ENCODE data around the gene NDEL1.

The NDEL1 gene

GRCh38 chr17:8401107-8401506 lies 34.6 kb upstream of the NDEL1 start:
- H4K5ac ChIP-seq (ENCODE audit: low read length) = no peak overlapping the region
- H3K9ac ChIP-seq (ENCODE audit: low read length) = no peak overlapping the region
- no peak overlapping the region for H3K4me2 ChIP-seq (ENCODE audit: low read length)
- no peak overlapping the region for H3K4me3 ChIP-seq (ENCODE audit: low read length)
- no peak overlapping the region for H2BK15ac ChIP-seq (replicated peaks; ENCODE audit: low read depth)
- DNase-seq = no peak
- no peak overlapping the region for H2BK5ac ChIP-seq (ENCODE audit: low read length)
- WGBS (ENCODE audit: extremely low coverage, insufficient coverage, low lambda C conversion rate) = 100% methylated on average over 2 of the region's 2 CpGs
- no peaks in the 10 kb centered on the region for H3K4me1 ChIP-seq (ENCODE audit: control insufficient read depth, low read depth, low read length)
- no peak overlapping the region for H3K23ac ChIP-seq (ENCODE audit: low read length)
- no peaks in the 10 kb centered on the region for H3K36me3 ChIP-seq (ENCODE audit: control insufficient read depth, insufficient read depth, low read length)
- H3K18ac ChIP-seq (ENCODE audit: low read length) = no peak overlapping the region
- H3K27ac ChIP-seq (ENCODE audit: low read depth, low read length) = no peak overlapping the region
- no peaks in the 10 kb centered on the region for H3K79me1 ChIP-seq (ENCODE audit: low read length)
- no peaks in the 10 kb centered on the region for H3K27me3 ChIP-seq (ENCODE audit: insufficient read depth, low read length, poor library complexity)
- no peak overlapping the region for H2BK120ac ChIP-seq (ENCODE audit: low read depth, low read length)
- no peak overlapping the region for H3K56ac ChIP-seq (ENCODE audit: low read length)
- H2AK5ac ChIP-seq (ENCODE audit: low read length) = no peak overlapping the region
- H3K79me2 ChIP-seq (ENCODE audit: control insufficient read depth, insufficient read depth, low read length) = no peaks in the 10 kb centered on the region
- H3K4ac ChIP-seq (ENCODE audit: low read depth, low read length) = no peak overlapping the region
- H4K8ac ChIP-seq (ENCODE audit: low read depth, low read length) = no peak overlapping the region

- DNase-seq = no peak
- Histone ChIP-seq H4K8ac (ENCODE audit: low read depth, low read length) (no peak overlapping the region), H2BK5ac (ENCODE audit: low read length) (no peak overlapping the region), H3K4me1 (ENCODE audit: control insufficient read depth, low read depth, low read length) (no peaks in the 10 kb centered on the region), H2BK120ac (ENCODE audit: low read depth, low read length) (no peak overlapping the region), H3K18ac (ENCODE audit: low read length) (no peak overlapping the region), H3K79me2 (ENCODE audit: control insufficient read depth, insufficient read depth, low read length) (no peaks in the 10 kb centered on the region), H3K36me3 (ENCODE audit: control insufficient read depth, insufficient read depth, low read length) (no peaks in the 10 kb centered on the region), H3K27me3 (ENCODE audit: insufficient read depth, low read length, poor library complexity) (no peaks in the 10 kb centered on the region), H3K4me2 (ENCODE audit: low read length) (no peak overlapping the region), H3K4ac (ENCODE audit: low read depth, low read length) (no peak overlapping the region), H4K5ac (ENCODE audit: low read length) (no peak overlapping the region), H3K9ac (ENCODE audit: low read length) (no peak overlapping the region), H3K23ac (ENCODE audit: low read length) (no peak overlapping the region), H3K27ac (ENCODE audit: low read depth, low read length) (no peak overlapping the region), H3K56ac (ENCODE audit: low read length) (no peak overlapping the region), H3K4me3 (ENCODE audit: low read length) (no peak overlapping the region), H2AK5ac (ENCODE audit: low read length) (no peak overlapping the region), H3K79me1 (ENCODE audit: low read length) (no peaks in the 10 kb centered on the region), H2BK15ac (replicated peaks; ENCODE audit: low read depth) (no peak overlapping the region)
- no CpG with 5 or more reads among the region's 11 CpGs for WGBS (ENCODE audit: extremely low coverage, insufficient coverage, low lambda C conversion rate)
Measured at GRCh38 chr17:8402921-8403536, 32.7 kb upstream of the NDEL1 start.

DNA sequence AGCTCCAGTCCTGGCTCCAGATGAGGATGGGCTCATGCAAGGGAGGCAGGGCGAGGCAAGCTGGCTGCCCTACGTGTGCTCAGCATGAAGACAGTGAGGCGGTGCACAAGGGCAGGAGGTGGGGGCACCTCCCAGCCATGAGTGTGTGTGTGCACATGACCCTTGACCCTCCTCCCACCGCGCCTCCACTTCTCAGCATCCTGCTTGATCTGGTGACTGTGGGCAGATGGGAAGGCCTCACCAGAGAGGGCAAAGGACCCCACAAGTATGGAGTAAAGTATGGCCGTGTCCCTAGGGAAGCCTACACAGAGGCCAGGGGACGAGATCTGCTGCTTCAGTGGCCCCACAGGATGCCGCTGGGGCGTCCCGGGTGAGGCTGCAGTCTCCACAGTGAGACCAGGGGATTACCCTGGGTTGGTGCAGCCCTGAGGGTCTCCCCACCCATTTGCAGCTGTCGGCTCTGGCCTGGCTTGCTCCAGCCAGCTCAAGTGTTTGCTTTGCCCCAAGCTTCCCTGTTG lies 30.1 kb upstream of the NDEL1 start:
- H2BK5ac ChIP-seq (ENCODE audit: low read length) = no peak overlapping the region
- no peak overlapping the region for H3K9ac ChIP-seq (ENCODE audit: low read length)
- H3K4me2 ChIP-seq (ENCODE audit: low read length) = no peak overlapping the region
- no peak overlapping the region for H3K18ac ChIP-seq (ENCODE audit: low read length)
- no peak overlapping the region for H4K8ac ChIP-seq (ENCODE audit: low read depth, low read length)
- H3K27me3 ChIP-seq (ENCODE audit: insufficient read depth, low read length, poor library complexity) = no peaks in the 10 kb centered on the region
- DNase-seq = no peak
- H2AK5ac ChIP-seq (ENCODE audit: low read length) = no peak overlapping the region
- no peak overlapping the region for H3K27ac ChIP-seq (ENCODE audit: low read depth, low read length)
- no peaks in the 10 kb centered on the region for H3K36me3 ChIP-seq (ENCODE audit: control insufficient read depth, insufficient read depth, low read length)
- WGBS (ENCODE audit: extremely low coverage, insufficient coverage, low lambda C conversion rate) = no CpG with 5 or more reads among the region's 11 CpGs
- H2BK120ac ChIP-seq (ENCODE audit: low read depth, low read length) = no peak overlapping the region
- H3K79me1 ChIP-seq (ENCODE audit: low read length) = no peaks in the 10 kb centered on the region
- no peaks in the 10 kb centered on the region for H3K4me1 ChIP-seq (ENCODE audit: control insufficient read depth, low read depth, low read length)
- H3K23ac ChIP-seq (ENCODE audit: low read length) = no peak overlapping the region
- H3K79me2 ChIP-seq (ENCODE audit: control insufficient read depth, insufficient read depth, low read length) = no peaks in the 10 kb centered on the region
- H3K4ac ChIP-seq (ENCODE audit: low read depth, low read length) = no peak overlapping the region
- H3K4me3 ChIP-seq (ENCODE audit: low read length) = no peak overlapping the region
- H4K5ac ChIP-seq (ENCODE audit: low read length) = no peak overlapping the region
- no peak overlapping the region for H2BK15ac ChIP-seq (replicated peaks; ENCODE audit: low read depth)
- no peak overlapping the region for H3K56ac ChIP-seq (ENCODE audit: low read length)

GRCh38 chr17:8406174-8406573 lies 29.5 kb upstream of the NDEL1 start:
- WGBS (ENCODE audit: extremely low coverage, insufficient coverage, low lambda C conversion rate) = no CpG with 5 or more reads among the region's 2 CpGs
- H3K56ac ChIP-seq (ENCODE audit: low read length) = no peak overlapping the region
- H3K18ac ChIP-seq (ENCODE audit: low read length) = no peak overlapping the region
- no peak overlapping the region for H3K27ac ChIP-seq (ENCODE audit: low read depth, low read length)
- H3K27me3 ChIP-seq (ENCODE audit: insufficient read depth, low read length, poor library complexity) = no peaks in the 10 kb centered on the region
- no peak overlapping the region for H2AK5ac ChIP-seq (ENCODE audit: low read length)
- no peak overlapping the region for H2BK120ac ChIP-seq (ENCODE audit: low read depth, low read length)
- no peak overlapping the region for H3K9ac ChIP-seq (ENCODE audit: low read length)
- no peak overlapping the region for H2BK5ac ChIP-seq (ENCODE audit: low read length)
- no peak overlapping the region for H3K23ac ChIP-seq (ENCODE audit: low read length)
- no peak overlapping the region for H2BK15ac ChIP-seq (replicated peaks; ENCODE audit: low read depth)
- no peak overlapping the region for H4K8ac ChIP-seq (ENCODE audit: low read depth, low read length)
- no peak overlapping the region for H3K4me3 ChIP-seq (ENCODE audit: low read length)
- no peaks in the 10 kb centered on the region for H3K79me2 ChIP-seq (ENCODE audit: control insufficient read depth, insufficient read depth, low read length)
- H3K4me2 ChIP-seq (ENCODE audit: low read length) = no peak overlapping the region
- H3K79me1 ChIP-seq (ENCODE audit: low read length) = no peaks in the 10 kb centered on the region
- DNase-seq = no peak
- H3K36me3 ChIP-seq (ENCODE audit: control insufficient read depth, insufficient read depth, low read length) = no peaks in the 10 kb centered on the region
- H4K5ac ChIP-seq (ENCODE audit: low read length) = no peak overlapping the region
- no peak overlapping the region for H3K4ac ChIP-seq (ENCODE audit: low read depth, low read length)
- no peaks in the 10 kb centered on the region for H3K4me1 ChIP-seq (ENCODE audit: control insufficient read depth, low read depth, low read length)

DNA sequence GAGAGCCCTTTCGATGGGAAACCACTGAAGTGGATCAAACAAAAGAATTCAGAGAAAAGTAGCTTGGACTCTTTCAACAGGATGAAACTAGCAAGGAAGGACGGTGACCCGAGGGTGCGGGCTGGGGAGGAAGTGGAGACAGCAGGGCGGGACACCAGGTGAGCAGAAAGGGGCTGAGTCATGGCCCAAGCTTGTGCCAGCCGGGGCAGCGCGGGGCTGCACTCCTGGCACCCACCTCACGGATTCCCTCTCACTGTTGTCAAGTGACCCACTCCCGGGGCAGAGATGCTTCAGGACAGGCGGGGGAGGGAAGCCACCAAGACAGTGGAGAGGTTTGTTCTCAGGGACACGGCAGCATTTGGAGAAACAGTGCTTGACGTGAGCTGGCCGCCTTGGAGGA lies 27.3 kb upstream of the NDEL1 start:
- Histone ChIP-seq H3K79me2 (ENCODE audit: control insufficient read depth, insufficient read depth, low read length) (no peaks in the 10 kb centered on the region), H3K56ac (ENCODE audit: low read length) (peak overlapping the region; percentile 56), H3K18ac (ENCODE audit: low read length) (peak overlapping the region; percentile 56), H3K23ac (ENCODE audit: low read length) (no peak overlapping the region), H3K27me3 (ENCODE audit: insufficient read depth, low read length, poor library complexity) (no peaks in the 10 kb centered on the region), H3K4me1 (ENCODE audit: control insufficient read depth, low read depth, low read length) (no peaks in the 10 kb centered on the region), H3K9ac (ENCODE audit: low read length) (no peak overlapping the region), H2BK15ac (replicated peaks; ENCODE audit: low read depth) (no peak overlapping the region), H2BK120ac (ENCODE audit: low read depth, low read length) (no peak overlapping the region), H4K8ac (ENCODE audit: low read depth, low read length) (no peak overlapping the region), H3K4me3 (ENCODE audit: low read length) (no peak overlapping the region), H3K27ac (ENCODE audit: low read depth, low read length) (no peak overlapping the region), H3K36me3 (ENCODE audit: control insufficient read depth, insufficient read depth, low read length) (no peaks in the 10 kb centered on the region), H3K4me2 (ENCODE audit: low read length) (no peak overlapping the region), H2BK5ac (ENCODE audit: low read length) (peak overlapping the region; percentile 9), H3K79me1 (ENCODE audit: low read length) (no peaks in the 10 kb centered on the region), H2AK5ac (ENCODE audit: low read length) (no peak overlapping the region), H4K5ac (ENCODE audit: low read length) (no peak overlapping the region), H3K4ac (ENCODE audit: low read depth, low read length) (no peak overlapping the region)
- no CpG with 5 or more reads among the region's 14 CpGs for WGBS (ENCODE audit: extremely low coverage, insufficient coverage, low lambda C conversion rate)
- peak; percentile 59 for DNase-seq
